ENCODE measurements around the gene DEGS2. TPM values are rescaled to one million over a fixed set of nuclear protein-coding genes. Genes with fewer than 3 reads are reported as not detected.
A peak's percentile ranks its signal among the peaks of the same experiment; 100 is the strongest.
"Not testable (repeated sequence)": the region's sequence is repeated elsewhere in the genome, so short reads cannot be mapped to it uniquely, and the experiment has no call there.

The DEGS2 gene
- total RNA-seq, 1 experiment from 2014 or later, result 1.6 TPM

DNA sequence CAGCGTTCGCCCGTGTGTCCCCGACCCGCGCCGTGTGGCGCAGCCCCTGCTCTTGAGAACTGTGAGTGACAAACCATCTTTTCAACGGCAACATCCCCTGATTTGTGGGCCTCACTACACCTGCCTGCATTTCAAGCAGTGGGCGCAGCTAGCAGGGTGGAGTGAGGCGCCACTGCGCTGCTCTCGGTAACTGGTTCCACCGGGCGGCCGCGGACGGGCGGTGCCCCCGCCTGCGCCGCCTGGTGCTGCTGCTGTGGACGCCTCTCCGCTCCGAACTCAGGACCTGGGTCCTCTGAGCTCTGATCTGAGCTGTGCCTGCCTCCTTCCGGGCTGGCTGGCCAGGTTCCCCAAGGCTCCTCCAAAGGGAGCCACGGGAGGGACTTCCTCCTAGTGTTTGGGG is 5.9 kb upstream of the DEGS2 start:
- Mint-ChIP-seq H3K9me3 (no peaks in the 10 kb centered on the region), H3K27me3 (ENCODE audit: low read depth) (peaks cover 39% of the 10 kb centered on the region), H3K27ac (0 out of 2 replicates have a peak overlapping the region, but pooled peaks have one; percentile 44), H3K36me3 (no peaks in the 10 kb centered on the region), H3K4me1 (peaks cover 10% of the 10 kb centered on the region), H3K4me3 (peak overlapping the region; percentile 64)
- ChIA-PET POLR2A (interaction anchor here (1.2 kb wide), 1 partner anchor 10 kb away, joined by 3 read pairs; no protein-coding TSS in a partner anchor), CTCF (interaction anchor here (0.7 to 3.0 kb wide), 13 partner anchors 8 to 227 kb away, joined by 3 to 47 read pairs (median 4); no protein-coding TSS in a partner anchor)
- peak; percentile 60 for DNase-seq (ENCODE audit: low spot score)
- TF ChIP-seq, protein P1, sequence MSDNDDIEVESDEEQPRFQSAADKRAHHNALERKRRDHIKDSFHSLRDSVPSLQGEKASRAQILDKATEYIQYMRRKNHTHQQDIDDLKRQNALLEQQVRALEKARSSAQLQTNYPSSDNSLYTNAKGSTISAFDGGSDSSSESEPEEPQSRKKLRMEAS (CRISPR knock-in tag; IDR thresholded peaks at IDR 0.05), result 0 out of 2 replicates have a peak, but pooled peaks have one; percentile 32
- TF ChIP-seq NR1H2 (CRISPR knock-in tag; IDR thresholded peaks at IDR 0.05), result no peak
- ATAC-seq, result peak; percentile 90

DNA sequence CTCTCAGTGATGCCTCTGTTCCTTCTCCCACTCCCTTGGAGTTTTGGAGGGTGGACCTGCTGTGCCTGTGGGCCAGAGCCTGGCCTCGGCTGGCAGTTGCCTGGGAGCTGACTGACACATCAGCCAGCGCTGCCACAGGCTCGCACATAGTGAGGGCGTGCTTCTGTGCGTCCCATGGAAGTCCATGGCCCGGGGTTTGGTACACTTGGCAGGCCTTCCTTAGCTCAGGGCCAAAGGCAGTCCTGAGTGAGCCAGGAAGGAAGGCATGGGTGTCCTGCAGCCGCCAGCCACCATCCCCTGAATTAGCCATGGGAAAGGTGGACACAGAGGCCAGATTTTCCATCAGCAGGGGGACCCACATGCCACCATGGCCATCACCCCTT is 1.1 kb upstream of the DEGS2 start:
- DNase-seq (ENCODE audit: low spot score), result no peak
- peak overlapping the region; percentile 66 for H3K4me3 Mint-ChIP-seq
- no peak overlapping the region for H3K27ac Mint-ChIP-seq
- H3K36me3 Mint-ChIP-seq, result no peaks in the 10 kb centered on the region
- ATAC-seq, result no peak
- H3K4me1 Mint-ChIP-seq, result peaks cover 9% of the 10 kb centered on the region; the same call in 1 of the 2 replicates
- ChIA-PET POLR2A (no interaction called here), CTCF (interaction anchor here (0.6 to 2.5 kb wide), 5 partner anchors 12 to 189 kb away, joined by 3 to 31 read pairs (median 4); no protein-coding TSS in a partner anchor)
- no peaks in the 10 kb centered on the region for H3K9me3 Mint-ChIP-seq
- H3K27me3 Mint-ChIP-seq (ENCODE audit: low read depth), result peaks cover 76% of the 10 kb centered on the region
- TF ChIP-seq MYBL2 (CRISPR knock-in tag; IDR thresholded peaks at IDR 0.05), result no peak
- TF ChIP-seq, protein P2, sequence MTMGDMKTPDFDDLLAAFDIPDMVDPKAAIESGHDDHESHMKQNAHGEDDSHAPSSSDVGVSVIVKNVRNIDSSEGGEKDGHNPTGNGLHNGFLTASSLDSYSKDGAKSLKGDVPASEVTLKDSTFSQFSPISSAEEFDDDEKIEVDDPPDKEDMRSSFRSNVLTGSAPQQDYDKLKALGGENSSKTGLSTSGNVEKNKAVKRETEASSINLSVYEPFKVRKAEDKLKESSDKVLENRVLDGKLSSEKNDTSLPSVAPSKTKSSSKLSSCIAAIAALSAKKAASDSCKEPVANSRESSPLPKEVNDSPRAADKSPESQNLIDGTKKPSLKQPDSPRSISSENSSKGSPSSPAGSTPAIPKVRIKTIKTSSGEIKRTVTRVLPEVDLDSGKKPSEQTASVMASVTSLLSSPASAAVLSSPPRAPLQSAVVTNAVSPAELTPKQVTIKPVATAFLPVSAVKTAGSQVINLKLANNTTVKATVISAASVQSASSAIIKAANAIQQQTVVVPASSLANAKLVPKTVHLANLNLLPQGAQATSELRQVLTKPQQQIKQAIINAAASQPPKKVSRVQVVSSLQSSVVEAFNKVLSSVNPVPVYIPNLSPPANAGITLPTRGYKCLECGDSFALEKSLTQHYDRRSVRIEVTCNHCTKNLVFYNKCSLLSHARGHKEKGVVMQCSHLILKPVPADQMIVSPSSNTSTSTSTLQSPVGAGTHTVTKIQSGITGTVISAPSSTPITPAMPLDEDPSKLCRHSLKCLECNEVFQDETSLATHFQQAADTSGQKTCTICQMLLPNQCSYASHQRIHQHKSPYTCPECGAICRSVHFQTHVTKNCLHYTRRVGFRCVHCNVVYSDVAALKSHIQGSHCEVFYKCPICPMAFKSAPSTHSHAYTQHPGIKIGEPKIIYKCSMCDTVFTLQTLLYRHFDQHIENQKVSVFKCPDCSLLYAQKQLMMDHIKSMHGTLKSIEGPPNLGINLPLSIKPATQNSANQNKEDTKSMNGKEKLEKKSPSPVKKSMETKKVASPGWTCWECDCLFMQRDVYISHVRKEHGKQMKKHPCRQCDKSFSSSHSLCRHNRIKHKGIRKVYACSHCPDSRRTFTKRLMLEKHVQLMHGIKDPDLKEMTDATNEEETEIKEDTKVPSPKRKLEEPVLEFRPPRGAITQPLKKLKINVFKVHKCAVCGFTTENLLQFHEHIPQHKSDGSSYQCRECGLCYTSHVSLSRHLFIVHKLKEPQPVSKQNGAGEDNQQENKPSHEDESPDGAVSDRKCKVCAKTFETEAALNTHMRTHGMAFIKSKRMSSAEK (CRISPR knock-in tag; IDR thresholded peaks at IDR 0.05; ENCODE audit: borderline replicate concordance), result no peak

DNA sequence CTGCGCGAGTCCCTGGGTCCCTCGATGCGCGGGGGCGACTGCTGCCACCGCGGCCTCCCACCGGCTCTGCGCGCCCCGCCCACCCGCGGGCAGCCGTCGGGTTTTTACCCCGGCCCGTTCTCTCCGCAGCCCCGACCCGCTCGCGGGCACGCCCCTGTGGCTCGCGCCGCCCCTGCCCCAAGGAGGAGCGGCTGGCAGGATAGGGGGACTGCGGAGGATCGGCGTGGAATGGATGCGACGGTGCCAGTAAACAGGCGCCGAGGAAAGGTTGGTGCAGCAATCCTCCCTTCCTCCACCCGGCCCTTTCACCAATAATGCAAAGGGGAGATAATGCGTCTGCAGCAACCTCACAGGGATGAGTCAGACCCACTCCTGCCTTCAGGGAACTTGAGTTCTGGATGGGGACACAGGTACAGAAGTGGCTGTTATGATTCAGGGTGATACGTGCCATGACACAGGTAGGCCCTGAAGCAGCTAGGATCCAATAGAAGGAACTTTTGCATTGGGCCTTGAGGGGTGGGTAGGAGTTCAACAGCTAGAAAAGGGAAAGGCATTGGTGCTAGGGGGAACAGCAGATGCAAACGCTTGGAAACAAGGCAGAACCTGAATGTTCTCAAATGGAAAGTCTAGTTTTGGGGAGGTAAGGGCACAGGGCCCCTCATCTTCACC is 554 bp upstream of the DEGS2 start:
- H3K36me3 Mint-ChIP-seq, result peaks cover under 1% of the 10 kb centered on the region; the same call in 1 of the 2 replicates
- H3K9me3 Mint-ChIP-seq, result peaks cover 1% of the 10 kb centered on the region
- peaks cover 76% of the 10 kb centered on the region for H3K27me3 Mint-ChIP-seq (ENCODE audit: low read depth)
- DNase-seq (ENCODE audit: low spot score) (peak; percentile 67), ATAC-seq (peak; percentile 66)
- H3K4me3 Mint-ChIP-seq, result peak overlapping the region; percentile 66
- TF ChIP-seq CREM (CRISPR knock-in tag; IDR thresholded peaks at IDR 0.05), result no peak
- peak; percentile 34; the same call in 1 of the 2 replicates for TF ChIP-seq SP1 (CRISPR knock-in tag; conservative IDR thresholded peaks at IDR 0.05)
- TF ChIP-seq ZNF416 (CRISPR knock-in tag; IDR thresholded peaks at IDR 0.05), result no peak
- 0 out of 2 replicates have a peak, but pooled peaks have one; percentile 28 for TF ChIP-seq ZNF232 (CRISPR knock-in tag; IDR thresholded peaks at IDR 0.05)
- 0 out of 2 replicates have a peak, but pooled peaks have one; percentile 32 for TF ChIP-seq KAT7 (CRISPR knock-in tag; IDR thresholded peaks at IDR 0.05; ENCODE audit: borderline replicate concordance)
- H3K27ac Mint-ChIP-seq, result no peak overlapping the region
- POLR2A ChIA-PET, result interaction anchor here (0.5 to 1.1 kb wide), 3 partner anchors 51 to 123 kb away, joined by 3 to 4 read pairs (median 3); no protein-coding TSS in a partner anchor
- CTCF ChIA-PET, result interaction anchor here (0.6 to 2.5 kb wide), 16 partner anchors 12 to 222 kb away, joined by 3 to 31 read pairs (median 4); no protein-coding TSS in a partner anchor
- peaks cover 10% of the 10 kb centered on the region; the same call in 1 of the 2 replicates for H3K4me1 Mint-ChIP-seq

DNA sequence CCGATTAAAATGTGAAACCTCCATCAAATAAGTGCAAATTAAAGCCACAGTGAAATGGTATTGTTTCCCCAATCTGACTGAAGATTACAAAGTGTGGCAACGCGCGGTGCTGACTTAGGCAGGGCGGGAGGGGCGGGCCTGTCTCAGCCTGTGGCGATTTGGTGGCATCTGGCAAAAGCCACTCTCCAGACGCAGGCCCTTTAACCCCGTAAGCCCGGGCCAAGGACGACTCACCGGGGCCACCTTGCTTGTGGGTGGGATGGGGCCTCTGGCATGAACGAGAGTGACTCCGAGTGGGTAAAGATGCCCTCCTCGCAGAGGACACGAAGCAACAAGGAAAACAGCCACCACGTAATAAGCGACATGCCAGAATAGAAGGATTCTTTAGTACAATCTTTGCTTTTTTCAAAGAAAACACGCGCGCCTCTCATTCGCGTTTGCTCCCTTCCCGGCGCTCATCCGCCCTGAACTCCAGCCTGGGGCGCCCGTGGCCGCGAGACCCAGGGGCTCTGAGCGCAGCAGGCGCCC is 815 bp downstream of the DEGS2 start:
- TF ChIP-seq, protein P3, sequence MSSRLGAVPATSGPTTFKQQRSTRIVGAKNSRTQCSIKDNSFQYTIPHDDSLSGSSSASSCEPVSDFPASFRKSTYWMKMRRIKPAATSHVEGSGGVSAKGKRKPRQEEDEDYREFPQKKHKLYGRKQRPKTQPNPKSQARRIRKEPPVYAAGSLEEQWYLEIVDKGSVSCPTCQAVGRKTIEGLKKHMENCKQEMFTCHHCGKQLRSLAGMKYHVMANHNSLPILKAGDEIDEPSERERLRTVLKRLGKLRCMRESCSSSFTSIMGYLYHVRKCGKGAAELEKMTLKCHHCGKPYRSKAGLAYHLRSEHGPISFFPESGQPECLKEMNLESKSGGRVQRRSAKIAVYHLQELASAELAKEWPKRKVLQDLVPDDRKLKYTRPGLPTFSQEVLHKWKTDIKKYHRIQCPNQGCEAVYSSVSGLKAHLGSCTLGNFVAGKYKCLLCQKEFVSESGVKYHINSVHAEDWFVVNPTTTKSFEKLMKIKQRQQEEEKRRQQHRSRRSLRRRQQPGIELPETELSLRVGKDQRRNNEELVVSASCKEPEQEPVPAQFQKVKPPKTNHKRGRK (CRISPR knock-in tag; IDR thresholded peaks at IDR 0.05; ENCODE audit: borderline replicate concordance), result no peak
- POLR2A ChIA-PET, result no interaction called here
- Mint-ChIP-seq H3K27me3 (ENCODE audit: low read depth) (peaks cover 75% of the 10 kb centered on the region), H3K27ac (no peak overlapping the region), H3K4me1 (peaks cover 10% of the 10 kb centered on the region; the same call in 1 of the 2 replicates), H3K36me3 (peaks cover 3% of the 10 kb centered on the region; the same call in 1 of the 2 replicates), H3K9me3 (peaks cover 4% of the 10 kb centered on the region), H3K4me3 (peak overlapping the region; percentile 60)
- ATAC-seq, result no peak
- CTCF ChIA-PET, result interaction anchor here (1.3 to 2.5 kb wide), 3 partner anchors 19 to 50 kb away, joined by 13 to 31 read pairs (median 15); no protein-coding TSS in a partner anchor
- no peak for DNase-seq (ENCODE audit: low spot score)

DNA sequence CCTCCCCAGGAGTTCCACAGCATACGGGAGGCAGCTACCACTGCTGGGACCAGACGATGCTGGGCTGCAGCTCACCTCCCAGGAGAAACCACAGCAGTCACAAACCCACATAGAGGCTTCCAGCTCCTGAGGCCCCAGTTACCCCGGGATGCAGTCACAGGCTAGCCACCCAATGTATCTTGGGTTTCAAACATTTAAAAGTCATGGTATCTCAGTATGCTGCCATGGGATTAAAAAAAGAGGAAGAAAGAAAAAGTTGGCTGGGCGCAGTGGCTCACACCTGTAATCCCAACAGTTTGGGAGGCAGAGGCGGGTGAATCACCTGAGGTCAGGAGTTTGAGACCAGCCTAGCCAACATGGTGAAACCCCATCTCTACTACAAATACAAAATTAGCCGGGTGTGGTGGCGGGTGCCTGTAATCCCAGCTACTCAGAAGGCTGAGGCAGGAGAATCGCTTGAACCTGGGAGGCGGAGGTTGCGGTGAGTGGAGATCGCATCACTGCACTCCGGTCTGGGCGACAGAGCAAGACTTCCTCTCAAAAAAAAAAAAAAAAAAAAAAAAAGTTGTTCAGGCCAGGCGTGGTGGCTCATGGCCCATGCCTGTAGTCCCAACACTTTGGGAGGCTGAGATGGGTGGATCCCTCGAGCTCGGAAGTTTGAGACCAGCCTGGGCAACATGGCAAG is 1.8 kb downstream of the DEGS2 start:
- H3K9me3 Mint-ChIP-seq; H3K27ac Mint-ChIP-seq; H3K4me1 Mint-ChIP-seq; DNase-seq (ENCODE audit: low spot score); ATAC-seq; H3K36me3 Mint-ChIP-seq; POLR2A ChIA-PET: not testable (repeated sequence)
- CTCF ChIA-PET, result interaction anchor here (1.5 to 3.9 kb wide), 4 partner anchors 8 to 49 kb away, joined by 5 to 67 read pairs (median 38); no protein-coding TSS in a partner anchor
- peak overlapping the region; percentile 29 for H3K4me3 Mint-ChIP-seq
- H3K27me3 Mint-ChIP-seq (ENCODE audit: low read depth), result peaks cover 72% of the 10 kb centered on the region

Data from WTC11 (cell line).